DND-41 (cell line): Measurements from ENCODE around the gene VWC2L.

Experiments used
- ATAC-seq: fragments of 200-7000 bp; cut with Tn5 transposase; 3 replicates; pipeline ENCODE4 v1.9.1; 2021; ENCODE audit warnings: low read depth; ENCODE audit not compliant: insufficient read depth
- DNase-seq: peaks from one replicate; pipeline ENCODE4 v3.0.0-alpha.2; 2020
- H2AFZ ChIP-seq: 2 replicates; pipeline ENCODE4 v1.6.0; 2012; ENCODE audit warnings: low read depth, low read length
- H3K27ac ChIP-seq: 2 replicates; pipeline ENCODE4 v1.5.1; 2012; ENCODE audit warnings: low read length, inconsistent platforms
- H3K27me3 ChIP-seq: fragments of 200-600 bp; sonication (generic); 2 replicates; pipeline ENCODE4 v1.6.0; 2012; ENCODE audit warnings: low read length, mild to moderate bottlenecking, inconsistent platforms; ENCODE audit not compliant: insufficient read depth, poor library complexity
- H3K36me3 ChIP-seq: 2 replicates; pipeline ENCODE4 v1.5.1; 2012; ENCODE audit warnings: low read length, inconsistent platforms; ENCODE audit not compliant: insufficient read depth
- H3K4me1 ChIP-seq: 2 replicates; pipeline ENCODE4 v1.5.1; 2012; ENCODE audit warnings: mild to moderate bottlenecking, low read length; ENCODE audit not compliant: insufficient read depth
- H3K4me2 ChIP-seq: 2 replicates; pipeline ENCODE4 v1.6.0; 2012; ENCODE audit warnings: mild to moderate bottlenecking, moderate library complexity, low read length, inconsistent platforms; ENCODE audit not compliant: insufficient read depth
- H3K4me3 ChIP-seq, 2 experiments: fragments of 200-600 bp in 1 of 2; shearing (Covaris generic) in 1 of 2; 2 replicates each; pipeline ENCODE4 v1.5.1; 2012 to 2016; ENCODE audit warnings: inconsistent platforms in 2 of 2, low read length in 2 of 2, mild to moderate bottlenecking in 2 of 2, low read depth in 1 of 2, moderate library complexity in 1 of 2
- H3K79me2 ChIP-seq: 2 replicates; pipeline ENCODE4 v1.6.0; 2012; ENCODE audit warnings: low read length, inconsistent platforms; ENCODE audit not compliant: insufficient read depth
- H3K9ac ChIP-seq: 2 replicates; pipeline ENCODE4 v1.6.0; 2012; ENCODE audit warnings: low read depth, mild to moderate bottlenecking, inconsistent platforms, low read length, moderate library complexity
- H3K9me3 ChIP-seq: 2 replicates; pipeline ENCODE4 v1.5.1; 2012; ENCODE audit warnings: low read length, moderate library complexity, mild to moderate bottlenecking, inconsistent platforms; ENCODE audit not compliant: insufficient read depth, severe bottlenecking
- H4K20me1 ChIP-seq: 2 replicates; pipeline ENCODE4 v1.6.0; 2012; ENCODE audit warnings: low read length; ENCODE audit not compliant: insufficient read depth
- EZH2 ChIP-seq: IDR thresholded peaks from 3 replicates; pipeline ENCODE4 v1.6.1; 2012; ENCODE audit warnings: borderline replicate concordance, low read depth, mild to moderate bottlenecking, moderate library complexity, low read length, inconsistent platforms; ENCODE audit not compliant: severe bottlenecking
- TF ChIP-seq, protein P1 (sequence below): IDR thresholded peaks from 2 replicates; pipeline ENCODE4 v1.5.1; 2012; ENCODE audit warnings: borderline replicate concordance, low read length, moderate library complexity, mild to moderate bottlenecking; ENCODE audit not compliant: poor library complexity, severe bottlenecking; ENCODE audit errors: extremely low read depth

The VWC2L gene

DNA sequence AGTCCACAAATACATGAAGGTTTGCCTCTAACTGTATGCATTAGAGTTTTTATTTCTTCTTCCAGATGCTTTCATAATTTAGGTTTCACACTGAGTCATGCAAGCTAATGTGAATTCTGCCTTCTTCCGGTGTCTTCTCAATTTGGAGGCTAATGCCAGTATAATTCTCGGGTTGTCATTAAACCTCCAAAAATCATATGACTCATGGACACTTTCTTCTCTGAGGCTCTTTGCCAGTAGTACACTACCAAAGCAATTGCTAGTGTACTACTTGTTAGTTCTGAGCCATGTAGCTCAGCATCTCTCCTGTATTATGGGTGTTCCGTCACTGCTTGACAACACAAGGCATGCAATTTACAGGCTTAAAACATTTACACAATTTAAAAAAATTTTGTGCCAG, 137.1 kb downstream of the VWC2L start:
- Histone ChIP-seq H3K79me2 (no peaks in the 10 kb centered on the region), H3K4me1 (no peaks in the 10 kb centered on the region), H3K36me3 (no peaks in the 10 kb centered on the region), H3K9ac (no peak overlapping the region), H3K4me3 (no peak overlapping the region), H3K4me2 (no peak overlapping the region), H2AFZ (no peak overlapping the region), H3K27ac (no peak overlapping the region), H3K9me3 (no peaks in the 10 kb centered on the region), H4K20me1 (no peaks in the 10 kb centered on the region), H3K27me3 (no peaks in the 10 kb centered on the region)
- no peak for TF ChIP-seq EZH2
- TF ChIP-seq, protein P1, sequence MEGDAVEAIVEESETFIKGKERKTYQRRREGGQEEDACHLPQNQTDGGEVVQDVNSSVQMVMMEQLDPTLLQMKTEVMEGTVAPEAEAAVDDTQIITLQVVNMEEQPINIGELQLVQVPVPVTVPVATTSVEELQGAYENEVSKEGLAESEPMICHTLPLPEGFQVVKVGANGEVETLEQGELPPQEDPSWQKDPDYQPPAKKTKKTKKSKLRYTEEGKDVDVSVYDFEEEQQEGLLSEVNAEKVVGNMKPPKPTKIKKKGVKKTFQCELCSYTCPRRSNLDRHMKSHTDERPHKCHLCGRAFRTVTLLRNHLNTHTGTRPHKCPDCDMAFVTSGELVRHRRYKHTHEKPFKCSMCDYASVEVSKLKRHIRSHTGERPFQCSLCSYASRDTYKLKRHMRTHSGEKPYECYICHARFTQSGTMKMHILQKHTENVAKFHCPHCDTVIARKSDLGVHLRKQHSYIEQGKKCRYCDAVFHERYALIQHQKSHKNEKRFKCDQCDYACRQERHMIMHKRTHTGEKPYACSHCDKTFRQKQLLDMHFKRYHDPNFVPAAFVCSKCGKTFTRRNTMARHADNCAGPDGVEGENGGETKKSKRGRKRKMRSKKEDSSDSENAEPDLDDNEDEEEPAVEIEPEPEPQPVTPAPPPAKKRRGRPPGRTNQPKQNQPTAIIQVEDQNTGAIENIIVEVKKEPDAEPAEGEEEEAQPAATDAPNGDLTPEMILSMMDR = no peak
- ATAC-seq = no peak
- no peak for DNase-seq

DNA sequence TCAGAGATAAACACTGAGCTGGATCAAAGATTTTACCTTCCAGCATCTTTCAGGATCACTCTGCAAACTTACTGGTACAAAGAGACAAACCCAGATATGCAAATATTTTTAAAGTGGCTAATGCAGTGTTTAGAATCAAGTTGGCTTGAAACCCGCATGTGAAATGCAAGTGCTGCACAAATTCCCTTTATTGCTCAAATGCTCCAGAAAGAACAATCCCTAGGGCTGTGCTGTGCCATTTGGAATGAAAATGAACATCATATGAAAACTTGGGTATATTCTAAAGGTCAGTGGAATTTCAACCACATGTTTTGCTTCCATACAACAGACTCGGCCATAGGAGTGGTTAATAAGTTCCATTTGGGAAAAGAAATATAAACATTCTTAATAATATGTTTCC, 139.1 kb downstream of the VWC2L start:
- ATAC-seq = no peak
- no peaks in the 10 kb centered on the region for H3K4me1 ChIP-seq
- no peak for DNase-seq
- H3K27ac ChIP-seq = no peak overlapping the region
- H3K9ac ChIP-seq = no peak overlapping the region
- no peak overlapping the region for H3K4me2 ChIP-seq
- H3K79me2 ChIP-seq = no peaks in the 10 kb centered on the region
- no peaks in the 10 kb centered on the region for H3K27me3 ChIP-seq
- H3K9me3 ChIP-seq = no peaks in the 10 kb centered on the region
- no peaks in the 10 kb centered on the region for H3K36me3 ChIP-seq
- no peak overlapping the region for H3K4me3 ChIP-seq
- H4K20me1 ChIP-seq = no peaks in the 10 kb centered on the region
- no peak for TF ChIP-seq EZH2
- TF ChIP-seq, protein P1 = no peak
- no peak overlapping the region for H2AFZ ChIP-seq

GRCh38 chr2:214550786-214551185, 139.9 kb downstream of the VWC2L start:
- Histone ChIP-seq H3K9ac (no peak overlapping the region), H3K79me2 (no peaks in the 10 kb centered on the region), H3K36me3 (no peaks in the 10 kb centered on the region), H3K4me2 (no peak overlapping the region), H2AFZ (no peak overlapping the region), H3K9me3 (no peaks in the 10 kb centered on the region), H3K4me3 (no peak overlapping the region), H4K20me1 (no peaks in the 10 kb centered on the region), H3K27me3 (no peaks in the 10 kb centered on the region), H3K27ac (no peak overlapping the region), H3K4me1 (no peaks in the 10 kb centered on the region)
- ATAC-seq (no peak), DNase-seq (no peak)
- no peak for TF ChIP-seq EZH2
- TF ChIP-seq, protein P1 = no peak

DNA sequence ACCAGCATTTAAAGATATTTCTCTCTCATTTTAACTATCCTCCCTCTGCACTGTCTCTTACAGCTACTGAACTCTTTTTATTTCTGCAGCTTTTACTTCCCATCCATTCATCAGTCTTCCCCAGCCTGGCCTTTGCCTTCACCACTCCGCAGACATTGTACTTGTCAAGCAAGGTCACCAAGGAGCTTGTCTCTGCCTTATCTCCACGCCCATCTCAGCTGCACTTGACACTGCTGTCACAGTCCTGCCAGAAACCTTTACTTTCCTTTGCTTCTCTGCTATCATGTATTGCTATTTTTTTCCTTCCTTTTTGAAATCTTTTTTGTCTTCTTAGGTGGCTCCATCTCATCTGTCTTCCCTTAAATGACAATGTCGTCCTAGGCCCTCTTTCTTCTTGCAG, 147.0 kb downstream of the VWC2L start:
- TF ChIP-seq EZH2 = no peak
- TF ChIP-seq, protein P1 = no peak

More for the DNA sequence above, 147.0 kb downstream of the VWC2L start:
- no peaks in the 10 kb centered on the region for H3K9me3 ChIP-seq
- H3K9ac ChIP-seq = no peak overlapping the region
- no peaks in the 10 kb centered on the region for H3K27me3 ChIP-seq
- no peak overlapping the region for H3K4me3 ChIP-seq
- no peaks in the 10 kb centered on the region for H3K36me3 ChIP-seq
- ATAC-seq (no peak; the same call in 2 of the 3 replicates), DNase-seq (peak; percentile 4)
- H4K20me1 ChIP-seq = no peaks in the 10 kb centered on the region
- no peak overlapping the region for H3K27ac ChIP-seq
- H3K4me1 ChIP-seq = no peaks in the 10 kb centered on the region
- H3K79me2 ChIP-seq = no peaks in the 10 kb centered on the region
- no peak overlapping the region for H2AFZ ChIP-seq
- H3K4me2 ChIP-seq = no peak overlapping the region
